Adrenal gland (tissue), 5 donors: ENCODE measurements around the gene SNX11.

Experiments used
- POLR2A ChIP-seq, 2 donors: fragments of 450-650 bp; IDR thresholded peaks; one replicate each; pipeline ENCODE4 v1.6.1; 2017; ENCODE audit warnings: antibody characterized with exemption in 2 of 2, mild to moderate bottlenecking in 2 of 2, moderate library complexity in 1 of 2
- TF ChIP-seq, protein P1 (sequence below), 6 experiments: fragments of 450-650 bp in 4 of 6; fragments of 200-600 bp in 2 of 6; sonication (generic) in 1 of 6; IDR thresholded peaks; 1 replicate in 5 of 6; 2 replicates in 1 of 6; pipeline versions ENCODE4 v1.5.1 to v1.8.0; 2016 to 2021; ENCODE audit warnings: antibody characterized with exemption in 6 of 6, mild to moderate bottlenecking in 2 of 6, moderate library complexity in 1 of 6
- donor health status: DM: no; HTN: no; CAD: no.

DNA sequence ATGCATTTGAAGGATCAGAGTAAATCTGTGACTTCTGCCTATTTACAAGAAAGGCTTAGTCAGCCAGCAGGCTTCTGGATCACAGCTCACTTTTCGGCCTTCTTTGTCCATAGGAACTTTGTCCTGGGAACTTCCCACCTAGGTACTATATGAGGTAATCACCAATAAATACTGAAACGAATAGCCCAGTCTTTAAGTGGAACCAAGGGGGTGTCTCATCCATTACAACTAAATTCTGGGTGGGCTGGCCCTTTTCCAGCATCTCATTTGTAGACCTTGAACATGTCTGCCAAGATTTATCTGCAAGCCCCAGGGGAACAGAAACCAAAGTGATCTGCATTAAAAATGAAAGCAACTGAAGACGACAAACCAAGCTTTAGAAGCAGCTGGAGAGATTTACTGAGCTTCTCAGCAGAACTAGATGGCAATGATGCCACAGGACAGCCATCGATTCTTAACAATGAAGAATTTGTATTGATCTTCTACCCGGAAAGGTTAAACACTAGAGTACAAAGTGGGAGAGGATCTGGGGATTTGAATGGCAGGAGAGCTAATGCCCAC is 55.5 kb downstream of the SNX11 start:
- TF ChIP-seq, protein P1, sequence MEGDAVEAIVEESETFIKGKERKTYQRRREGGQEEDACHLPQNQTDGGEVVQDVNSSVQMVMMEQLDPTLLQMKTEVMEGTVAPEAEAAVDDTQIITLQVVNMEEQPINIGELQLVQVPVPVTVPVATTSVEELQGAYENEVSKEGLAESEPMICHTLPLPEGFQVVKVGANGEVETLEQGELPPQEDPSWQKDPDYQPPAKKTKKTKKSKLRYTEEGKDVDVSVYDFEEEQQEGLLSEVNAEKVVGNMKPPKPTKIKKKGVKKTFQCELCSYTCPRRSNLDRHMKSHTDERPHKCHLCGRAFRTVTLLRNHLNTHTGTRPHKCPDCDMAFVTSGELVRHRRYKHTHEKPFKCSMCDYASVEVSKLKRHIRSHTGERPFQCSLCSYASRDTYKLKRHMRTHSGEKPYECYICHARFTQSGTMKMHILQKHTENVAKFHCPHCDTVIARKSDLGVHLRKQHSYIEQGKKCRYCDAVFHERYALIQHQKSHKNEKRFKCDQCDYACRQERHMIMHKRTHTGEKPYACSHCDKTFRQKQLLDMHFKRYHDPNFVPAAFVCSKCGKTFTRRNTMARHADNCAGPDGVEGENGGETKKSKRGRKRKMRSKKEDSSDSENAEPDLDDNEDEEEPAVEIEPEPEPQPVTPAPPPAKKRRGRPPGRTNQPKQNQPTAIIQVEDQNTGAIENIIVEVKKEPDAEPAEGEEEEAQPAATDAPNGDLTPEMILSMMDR (IDR thresholded peaks at IDR 0.05) = no peak
- TF ChIP-seq POLR2A (IDR thresholded peaks at IDR 0.05) = no peak
